SW480 (cell line): ENCODE data around the gene EID3.
A peak's percentile ranks its signal among the peaks of the same experiment; 100 is the strongest.
"Not testable (repeated sequence)": the region's sequence is repeated elsewhere in the genome, so short reads cannot be mapped to it uniquely, and the experiment has no call there.

Experiments used
- DNase-seq: peaks from one replicate; pipeline ENCODE4 v3.0.0-alpha.2; 2016; ENCODE audit warnings: low spot score

Gene EID3

GRCh38 chr12:104290320-104290719, 13.2 kb upstream of the EID3 start:
- no peak for DNase-seq

- no peak for DNase-seq
Measured at GRCh38 chr12:104290855-104291254, 12.7 kb upstream of the EID3 start.

DNA sequence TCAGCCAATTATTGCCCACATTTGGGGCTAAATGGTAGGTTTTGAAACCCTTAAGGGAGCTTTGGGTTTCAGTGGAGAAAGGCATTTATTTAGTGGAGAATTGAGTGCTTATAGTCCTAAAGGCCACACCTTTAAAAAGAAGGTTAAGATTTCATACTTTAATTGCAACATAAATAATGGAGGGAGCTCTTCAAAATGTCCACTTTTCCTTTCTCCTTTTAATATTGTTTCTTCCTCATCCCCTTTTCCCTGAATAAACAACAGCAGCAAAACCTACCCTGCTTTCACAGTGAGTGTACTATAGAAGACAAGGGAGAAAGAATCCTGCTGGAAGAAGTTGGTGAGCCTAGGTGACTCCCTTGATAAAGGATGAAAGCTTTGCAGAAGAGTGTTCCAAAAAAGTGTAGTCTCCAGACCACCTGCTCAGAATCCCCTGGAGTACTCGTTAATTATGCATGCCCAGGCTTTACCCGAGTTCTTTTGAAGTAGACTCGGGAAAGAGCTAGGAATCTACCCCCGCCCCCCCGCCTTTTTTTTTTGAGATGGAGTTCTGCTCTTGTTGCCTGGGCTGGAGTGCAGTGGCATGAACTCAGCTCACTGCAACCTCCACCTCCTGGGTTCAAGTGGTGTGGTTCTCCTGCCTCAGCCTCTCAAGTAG, 11.5 kb upstream of the EID3 start:
- DNase-seq: no peak

GRCh38 chr12:104292872-104293794, 10.4 kb upstream of the EID3 start:
- DNase-seq: no peak

DNA sequence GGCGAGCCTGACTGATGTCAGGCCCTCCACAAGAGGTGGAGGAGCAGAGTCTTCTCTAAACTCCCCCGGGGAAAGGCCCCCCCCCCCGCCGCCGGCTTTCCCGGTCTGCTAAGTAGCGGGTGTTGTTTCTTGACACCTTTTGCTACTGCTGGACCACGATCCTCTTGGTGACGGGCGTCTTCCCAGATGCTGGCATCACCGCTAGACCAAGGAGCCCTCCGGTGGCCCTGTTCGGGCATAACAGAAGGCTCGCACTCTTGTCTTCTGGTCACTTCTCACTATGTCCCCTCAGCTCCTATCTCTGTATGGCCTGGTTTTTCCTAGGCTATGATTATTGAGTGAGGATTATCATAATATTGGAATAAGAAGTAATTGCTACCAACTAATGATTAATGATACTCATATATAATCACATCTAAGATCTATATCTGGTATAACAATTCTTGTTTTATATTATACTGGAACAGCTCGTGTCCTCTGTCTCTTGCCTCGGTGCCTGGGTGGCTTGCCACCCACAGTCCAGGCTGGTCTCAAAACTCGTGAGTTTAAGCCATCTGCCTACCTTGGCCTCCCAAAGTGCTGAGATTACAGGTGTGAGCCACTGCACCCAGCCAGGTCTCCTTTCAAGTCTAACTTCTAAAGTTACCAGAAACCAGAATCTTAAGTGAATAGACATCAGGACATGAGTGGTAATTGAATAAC, 9.2 kb upstream of the EID3 start:
- not testable (repeated sequence) for DNase-seq

- no peak for DNase-seq
Measured at GRCh38 chr12:104294927-104295668, 8.4 kb upstream of the EID3 start.

DNA sequence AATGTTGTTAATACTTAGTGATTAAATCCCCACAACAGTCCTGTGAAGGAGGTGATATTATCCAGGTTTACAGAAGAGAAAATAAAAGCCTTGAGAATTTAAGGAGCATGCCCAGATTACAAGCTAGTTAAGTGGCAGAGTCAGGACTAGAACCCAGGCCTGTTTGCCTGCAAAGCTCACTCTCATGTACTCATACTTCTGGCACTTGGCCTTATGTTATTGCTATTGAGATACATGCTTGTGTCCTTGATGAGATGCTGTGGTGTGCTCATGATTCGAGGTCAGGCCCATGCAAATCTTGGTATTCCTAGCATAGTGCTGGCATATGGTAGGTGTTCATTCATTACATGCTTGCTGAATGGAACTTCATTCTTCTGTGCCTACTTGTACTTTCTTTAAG, 7.6 kb upstream of the EID3 start:
- no peak for DNase-seq

DNA sequence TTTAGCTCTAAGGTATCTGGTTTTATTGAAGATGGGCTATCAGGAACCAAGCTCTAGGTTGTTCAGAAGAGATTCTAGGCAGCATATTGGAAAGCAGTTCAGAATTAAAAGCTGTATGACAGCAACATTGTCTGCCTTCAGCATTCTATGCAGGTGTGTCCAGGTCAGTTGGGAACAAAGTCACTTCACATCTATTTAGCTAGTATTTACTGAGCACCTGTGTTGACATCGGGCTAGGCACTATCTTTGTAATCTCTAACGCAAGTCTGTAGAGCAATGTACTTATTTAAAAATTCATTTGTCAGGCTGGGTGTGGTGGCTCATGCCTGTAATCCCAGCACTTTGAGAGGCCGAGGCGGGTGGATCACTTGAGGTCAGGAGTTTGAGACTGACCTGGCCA, 6.8 kb upstream of the EID3 start:
- DNase-seq: no peak

DNA sequence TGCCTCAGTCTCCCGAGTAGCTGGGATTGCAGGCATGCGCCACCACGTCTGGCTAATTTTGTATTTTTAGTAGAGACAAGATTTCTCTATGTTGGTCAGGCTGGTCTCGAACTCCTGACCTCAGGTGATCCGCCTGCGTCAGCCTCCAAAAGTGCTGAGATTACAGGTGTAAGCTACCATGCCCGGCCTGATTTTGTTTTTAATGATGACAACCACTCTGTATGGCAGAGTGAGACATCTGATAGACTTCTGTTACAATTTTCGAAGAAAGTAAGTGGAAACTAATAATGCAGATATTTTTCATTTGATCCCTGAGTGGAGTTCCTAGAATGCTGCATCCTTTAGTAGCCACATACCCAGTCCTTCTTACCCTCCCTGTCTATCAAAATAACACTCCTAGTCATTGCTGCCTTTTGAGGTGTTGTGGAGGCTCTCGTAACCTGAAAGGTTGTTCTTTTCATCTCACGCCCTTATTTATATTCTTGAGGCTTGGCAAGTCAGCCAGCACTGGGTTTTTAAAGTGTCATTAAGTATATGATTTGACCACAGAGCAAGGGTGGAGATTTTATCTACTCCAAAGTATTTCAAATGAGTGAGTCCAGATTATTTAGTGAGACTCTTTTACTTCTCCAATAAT, 5.9 kb upstream of the EID3 start:
- peak; percentile 8 for DNase-seq

DNA sequence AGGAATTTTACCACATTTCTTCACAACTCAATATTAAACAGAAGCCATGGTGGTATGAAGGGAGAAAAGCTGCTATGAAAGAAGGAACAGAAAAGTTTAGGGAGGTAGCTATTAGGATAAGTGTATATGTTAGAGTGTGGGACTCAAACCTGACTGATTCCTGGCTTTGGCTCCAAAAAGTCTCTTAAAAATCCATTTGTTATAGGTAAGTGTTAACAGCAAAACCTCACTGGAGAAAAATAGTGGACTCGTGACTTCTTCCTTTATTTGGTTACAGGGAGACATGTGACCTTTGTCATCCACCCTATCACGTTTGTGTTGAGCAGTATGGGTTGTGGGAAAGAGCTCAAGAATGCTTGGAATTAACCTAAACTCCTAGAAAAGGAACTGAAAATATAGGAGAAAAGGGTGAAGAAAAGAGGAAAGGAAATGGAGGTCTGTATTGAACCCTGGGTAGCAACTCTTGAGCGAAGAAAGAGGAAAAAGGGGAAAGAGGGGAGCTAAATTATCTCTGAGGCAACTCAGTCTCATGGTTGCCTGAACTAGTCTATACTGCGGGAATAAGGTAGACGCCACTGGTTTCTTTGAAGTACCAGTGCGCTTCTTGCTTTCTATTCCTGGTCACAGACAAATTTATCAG, 3.6 kb upstream of the EID3 start:
- no peak for DNase-seq

DNA sequence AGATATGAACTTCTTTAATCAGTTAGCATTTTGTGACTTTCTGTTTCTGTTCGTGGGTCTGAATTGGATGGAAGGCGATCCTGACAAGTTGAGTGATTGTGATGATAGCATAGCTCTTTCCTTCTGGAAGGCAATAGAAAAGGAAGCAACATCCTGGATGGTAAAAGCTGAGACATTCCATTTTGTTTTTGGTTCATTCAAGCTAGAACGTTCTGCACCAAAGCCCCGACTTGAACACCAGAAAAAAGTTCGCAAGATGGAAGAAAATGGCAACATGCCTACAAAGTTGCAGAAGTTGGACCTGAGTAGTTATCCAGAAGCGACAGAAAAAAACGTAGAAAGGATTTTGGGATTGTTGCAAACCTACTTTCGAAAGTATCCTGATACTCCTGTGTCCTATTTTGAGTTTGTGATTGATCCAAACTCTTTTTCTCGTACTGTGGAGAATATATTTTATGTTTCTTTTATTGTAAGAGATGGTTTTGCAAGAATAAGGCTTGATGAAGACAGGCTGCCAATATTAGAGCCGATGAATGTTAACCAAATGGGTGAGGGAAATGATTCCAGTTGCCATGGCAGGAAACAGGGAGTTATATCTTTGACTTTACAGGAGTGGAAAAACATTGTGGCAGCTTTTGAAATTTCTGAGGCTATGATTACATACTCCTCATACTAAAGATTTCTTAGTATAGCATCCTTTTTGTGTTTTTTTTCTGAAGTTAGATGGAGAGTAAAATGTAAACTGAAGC, 896 bp downstream of the EID3 start:
- DNase-seq: no peak

GRCh38 chr12:104305349-104305748, 1.8 kb downstream of the EID3 start:
- DNase-seq: no peak

DNA sequence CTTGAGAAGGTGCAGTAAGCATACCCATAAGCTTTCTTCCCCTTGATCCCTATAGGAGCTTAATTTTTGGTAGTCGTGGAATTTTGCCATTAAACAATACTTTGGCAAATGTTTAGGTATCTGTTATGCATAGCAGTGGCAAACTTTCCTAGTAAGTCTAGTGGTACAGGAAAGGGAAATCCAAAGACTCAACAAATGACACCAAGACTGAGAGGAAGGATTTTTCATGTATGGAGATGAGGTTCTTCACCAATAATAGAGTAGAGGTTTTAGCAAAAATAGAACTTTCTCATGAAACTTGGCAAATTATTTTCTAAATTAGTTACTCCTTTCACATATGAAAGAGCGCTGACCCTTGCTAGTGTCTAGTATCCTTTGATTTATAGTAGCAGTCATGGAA, 2.8 kb downstream of the EID3 start:
- DNase-seq: no peak

GRCh38 chr12:104306943-104307654, 3.6 kb downstream of the EID3 start:
- DNase-seq: no peak

DNA sequence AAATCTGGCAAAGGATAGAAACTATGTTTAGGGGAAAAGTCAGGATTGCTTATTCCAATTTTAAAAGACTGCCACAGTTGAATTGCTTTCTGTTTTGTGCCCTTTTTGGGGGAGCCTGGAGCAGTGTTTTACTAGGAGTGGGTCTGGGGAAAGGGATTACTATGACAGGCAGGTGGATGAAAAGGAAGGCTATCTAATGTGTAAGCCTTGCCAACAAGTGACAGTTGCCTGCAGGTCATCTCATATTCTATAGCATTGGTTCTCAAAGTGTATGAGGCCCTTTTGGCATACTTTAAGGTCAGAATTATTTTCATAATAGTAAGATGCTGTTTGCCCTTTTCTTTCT, 4.1 kb downstream of the EID3 start:
- DNase-seq: no peak

- DNase-seq: no peak
Measured at GRCh38 chr12:104309446-104309993, 6.0 kb downstream of the EID3 start.

DNA sequence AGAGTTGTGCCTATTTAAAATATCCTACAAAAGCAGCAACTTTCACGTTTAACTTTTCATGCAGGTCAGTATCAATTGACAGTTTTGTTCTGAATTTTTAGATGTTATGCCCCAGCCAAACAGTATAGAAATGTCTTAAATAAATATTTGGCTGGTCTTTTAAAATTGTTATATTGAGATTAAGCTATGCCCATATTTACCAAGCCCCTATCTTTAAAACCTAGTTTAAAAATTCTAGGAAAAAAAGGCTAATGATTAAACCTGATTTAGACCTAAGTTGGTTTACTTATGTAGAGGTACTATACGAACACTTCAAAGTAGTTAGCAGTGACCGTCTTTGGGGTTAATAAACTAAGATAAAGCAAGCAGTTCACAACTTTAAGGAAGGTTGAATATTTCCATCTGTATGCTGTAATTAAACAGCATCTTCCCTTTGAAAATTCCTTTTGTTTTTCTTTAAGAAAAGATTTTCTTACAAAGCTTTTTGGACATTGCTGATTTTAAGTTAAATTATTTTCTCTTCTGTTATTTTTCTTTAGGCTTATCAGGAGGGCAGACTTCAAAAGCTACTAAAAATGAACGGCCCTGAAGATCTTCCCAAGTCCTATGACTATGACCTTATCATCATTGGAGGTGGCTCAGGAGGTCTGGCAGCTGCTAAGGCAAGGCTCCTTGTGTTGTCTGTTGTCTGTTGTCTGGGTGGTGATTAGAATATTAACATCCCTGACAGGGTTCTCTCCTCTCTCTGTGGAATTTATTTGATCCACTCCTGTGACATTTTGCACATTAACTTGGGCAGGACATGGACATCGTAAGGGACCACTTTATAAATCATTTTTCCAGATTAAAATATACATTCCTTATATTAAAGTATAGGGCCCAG, 7.5 kb downstream of the EID3 start:
- no peak for DNase-seq

DNA sequence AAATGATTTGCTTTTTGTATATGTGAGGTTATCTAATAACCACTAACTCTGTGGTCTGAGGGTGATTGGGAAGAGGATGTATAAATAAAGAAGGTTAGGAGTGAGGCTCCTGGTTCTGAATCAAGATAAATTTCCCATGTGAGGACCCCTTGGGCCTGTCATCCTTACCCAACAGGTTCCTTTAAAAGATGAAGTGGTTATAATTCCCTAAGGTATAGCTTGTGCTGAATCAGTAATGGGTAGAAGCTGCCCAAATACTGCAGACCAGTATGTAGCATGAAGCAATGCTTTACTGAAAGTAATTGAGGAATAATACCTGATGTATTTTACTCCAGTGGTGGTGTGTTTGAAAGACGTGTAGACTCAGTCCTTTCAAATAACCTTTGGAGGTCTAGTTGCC, 8.7 kb downstream of the EID3 start:
- no peak for DNase-seq

GRCh38 chr12:104312654-104313053, 9.1 kb downstream of the EID3 start:
- no peak for DNase-seq
